Measurements from ENCODE around the gene XRCC5.

DNA sequence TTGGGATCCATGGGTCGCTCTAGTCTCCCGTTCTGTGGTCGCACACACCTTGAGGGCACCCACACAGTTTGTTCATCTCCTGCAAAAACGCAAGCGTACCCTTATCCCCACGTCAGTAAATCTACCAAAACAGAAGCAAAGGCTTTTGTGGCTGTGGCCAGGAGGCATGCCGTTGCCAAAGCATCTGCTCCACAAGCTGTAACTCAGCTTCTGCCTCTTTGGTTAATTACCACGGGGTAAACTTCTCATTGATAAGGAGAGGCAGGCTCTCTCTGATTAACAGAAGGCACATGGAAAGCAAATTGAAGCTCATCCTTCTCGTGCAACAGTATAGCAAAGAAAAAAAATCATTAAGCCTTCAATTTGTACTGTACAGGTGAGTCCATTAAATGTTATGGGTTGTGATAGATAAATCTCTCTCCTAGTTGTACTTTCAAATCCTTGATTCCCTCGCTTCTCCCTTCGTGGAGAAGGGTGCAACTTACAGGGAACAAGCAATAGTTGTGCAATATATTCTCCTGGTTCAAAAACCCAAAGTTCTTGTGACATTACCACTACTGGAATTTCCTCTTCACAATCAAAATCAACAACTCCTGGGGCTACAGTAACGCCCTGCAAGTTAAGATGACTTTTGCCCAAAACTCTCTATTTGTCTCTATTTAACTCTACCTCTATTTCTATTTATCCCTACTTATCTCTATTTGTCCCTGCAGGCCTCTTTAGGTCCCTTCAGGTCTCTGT is 37.9 kb upstream of the XRCC5 start:
- TF ChIP-seq POLR2A (IDR thresholded peaks at IDR 0.05; ENCODE audit: low read depth, low read length) (no peak), POLR2AphosphoS5 (IDR thresholded peaks at IDR 0.05; ENCODE audit: low read depth, low read length) (no peak)

Data from GM12892 (cell line).